Activated CD8-positive, alpha-beta T cell treated with anti-CD3 and anti-CD28 coated beads for 36 hours (primary cell): ENCODE measurements around the gene CENPP. TPM values are rescaled to one million over a fixed set of nuclear protein-coding genes. Genes with fewer than 3 reads are reported as not detected.

Source experiments
- ATAC-seq: fragments of 200-7000 bp; cut with Tn5 transposase; one replicate; pipeline ENCODE4 v1.10.0; 2021; ENCODE audit warnings: mild to moderate bottlenecking, moderate library complexity
- CTCF ChIA-PET: fragments of 350-600 bp; sonication (Branson Sonifier 250); formaldehyde crosslinking; loops from one replicate; lab custom pipeline; 2021; ENCODE audit warnings: antibody characterized with exemption; lab: Charles Lee
- POLR2A ChIA-PET: fragments of 350-600 bp; sonication (Branson Sonifier 250); formaldehyde crosslinking; loops from one replicate; lab custom pipeline; 2021; ENCODE audit warnings: antibody characterized with exemption; lab: Charles Lee
- DNase-seq: peaks from one replicate; pipeline ENCODE4 v3.0.0-alpha.2; 2020
- H3K27ac Mint-ChIP-seq: one replicate; pipeline ENCODE4 v1.8.0; 2021; ENCODE audit warnings: mild to moderate bottlenecking, mixed read lengths
- H3K27me3 Mint-ChIP-seq: one replicate; pipeline ENCODE4 v1.8.0; 2021; ENCODE audit warnings: mixed read lengths
- H3K36me3 Mint-ChIP-seq: one replicate; pipeline ENCODE4 v1.8.0; 2021; ENCODE audit warnings: low read depth, mixed read lengths
- H3K4me1 Mint-ChIP-seq: one replicate; pipeline ENCODE4 v1.8.0; 2021; ENCODE audit warnings: low read depth, mixed read lengths
- H3K4me3 Mint-ChIP-seq: one replicate; pipeline ENCODE4 v1.8.0; 2021; ENCODE audit warnings: mild to moderate bottlenecking, moderate library complexity, mixed read lengths
- H3K9me3 Mint-ChIP-seq: one replicate; pipeline ENCODE4 v1.8.0; 2021; ENCODE audit warnings: mixed read lengths
- intact Hi-C: fragments of 100-400 bp; cut with micrococcal nuclease; formaldehyde crosslinking; loops from one replicate; pipeline ENCODE4 v1.10.0; 2022
- total RNA-seq, 2 experiments: library from RNA; stranded (reverse); gene quantifications; one replicate each; pipeline ENCODE4 v1.2.3, GENCODE V29; 2021
- TF ChIP-seq, protein P1 (sequence below): fragments of 200-600 bp; IDR thresholded peaks from one replicate; pipeline ENCODE4 v1.8.0; 2022; ENCODE audit warnings: antibody characterized with exemption, mild to moderate bottlenecking

Gene CENPP
- total RNA-seq, 2 experiments from 2014 or later: 22.5 to 28.7 TPM

DNA sequence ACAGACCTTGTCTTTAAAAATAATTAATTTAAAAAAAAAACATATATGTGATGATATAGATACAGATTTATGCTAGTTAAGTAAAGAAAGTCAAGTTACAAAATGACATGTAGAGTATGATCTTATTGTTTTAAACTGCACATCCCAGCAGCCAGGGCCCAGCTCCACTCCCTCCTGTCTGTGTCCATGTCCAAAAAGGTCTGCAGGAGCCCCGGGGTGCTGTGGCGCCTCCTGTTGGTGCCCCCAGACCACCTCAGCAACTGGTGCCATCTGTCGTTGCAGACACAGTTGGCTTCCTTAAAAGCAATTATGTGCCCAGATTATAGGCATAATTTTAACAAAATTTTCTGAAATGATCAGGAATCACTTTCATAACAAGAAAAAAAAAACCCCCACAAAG, 310.9 kb downstream of the CENPP start:
- no peak overlapping the region for H3K27ac Mint-ChIP-seq
- no peaks in the 10 kb centered on the region for H3K27me3 Mint-ChIP-seq
- H3K4me3 Mint-ChIP-seq: no peak overlapping the region
- ChIA-PET POLR2A (no interaction called here), CTCF (no interaction called here)
- H3K9me3 Mint-ChIP-seq: no peaks in the 10 kb centered on the region
- intact Hi-C loops: loop anchor here (10.0 kb wide), 1 partner anchor 312 kb away; the partner anchor contains the start of genes CENPP and NOL8
- H3K4me1 Mint-ChIP-seq: peaks cover 10% of the 10 kb centered on the region
- TF ChIP-seq, protein P1, sequence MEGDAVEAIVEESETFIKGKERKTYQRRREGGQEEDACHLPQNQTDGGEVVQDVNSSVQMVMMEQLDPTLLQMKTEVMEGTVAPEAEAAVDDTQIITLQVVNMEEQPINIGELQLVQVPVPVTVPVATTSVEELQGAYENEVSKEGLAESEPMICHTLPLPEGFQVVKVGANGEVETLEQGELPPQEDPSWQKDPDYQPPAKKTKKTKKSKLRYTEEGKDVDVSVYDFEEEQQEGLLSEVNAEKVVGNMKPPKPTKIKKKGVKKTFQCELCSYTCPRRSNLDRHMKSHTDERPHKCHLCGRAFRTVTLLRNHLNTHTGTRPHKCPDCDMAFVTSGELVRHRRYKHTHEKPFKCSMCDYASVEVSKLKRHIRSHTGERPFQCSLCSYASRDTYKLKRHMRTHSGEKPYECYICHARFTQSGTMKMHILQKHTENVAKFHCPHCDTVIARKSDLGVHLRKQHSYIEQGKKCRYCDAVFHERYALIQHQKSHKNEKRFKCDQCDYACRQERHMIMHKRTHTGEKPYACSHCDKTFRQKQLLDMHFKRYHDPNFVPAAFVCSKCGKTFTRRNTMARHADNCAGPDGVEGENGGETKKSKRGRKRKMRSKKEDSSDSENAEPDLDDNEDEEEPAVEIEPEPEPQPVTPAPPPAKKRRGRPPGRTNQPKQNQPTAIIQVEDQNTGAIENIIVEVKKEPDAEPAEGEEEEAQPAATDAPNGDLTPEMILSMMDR: no peak
- ATAC-seq (no peak), DNase-seq (no peak)
- H3K36me3 Mint-ChIP-seq: peaks cover 43% of the 10 kb centered on the region

DNA sequence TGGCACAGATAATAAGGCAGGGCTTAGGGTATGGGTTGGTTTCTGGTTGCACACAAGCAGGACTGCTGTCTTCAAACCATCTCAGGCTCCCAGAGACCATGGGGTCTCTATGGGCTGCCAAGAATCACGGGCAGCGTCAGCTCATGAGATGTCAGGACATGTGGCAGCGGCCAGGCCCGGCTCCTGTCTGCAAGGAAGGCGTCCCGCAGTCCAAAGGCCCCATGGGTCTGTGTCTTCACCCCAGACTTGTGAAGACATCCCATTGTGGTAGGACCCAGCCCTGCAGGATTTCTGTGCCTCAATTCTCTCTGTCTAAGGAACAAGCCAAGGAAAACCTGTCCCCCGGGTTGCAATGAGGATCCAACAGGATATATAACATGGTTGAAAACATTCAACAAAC, 311.6 kb downstream of the CENPP start:
- Mint-ChIP-seq H3K27me3 (no peaks in the 10 kb centered on the region), H3K4me1 (peaks cover 5% of the 10 kb centered on the region), H3K27ac (no peak overlapping the region), H3K4me3 (no peak overlapping the region), H3K36me3 (peaks cover 38% of the 10 kb centered on the region), H3K9me3 (no peaks in the 10 kb centered on the region)
- POLR2A ChIA-PET: no interaction called here
- no peak for DNase-seq
- no peak for ATAC-seq
- CTCF ChIA-PET: no interaction called here
- TF ChIP-seq, protein P1: no peak
- intact Hi-C loops: loop anchor here (10.0 kb wide), 1 partner anchor 313 kb away; the partner anchor contains the start of genes CENPP and NOL8

DNA sequence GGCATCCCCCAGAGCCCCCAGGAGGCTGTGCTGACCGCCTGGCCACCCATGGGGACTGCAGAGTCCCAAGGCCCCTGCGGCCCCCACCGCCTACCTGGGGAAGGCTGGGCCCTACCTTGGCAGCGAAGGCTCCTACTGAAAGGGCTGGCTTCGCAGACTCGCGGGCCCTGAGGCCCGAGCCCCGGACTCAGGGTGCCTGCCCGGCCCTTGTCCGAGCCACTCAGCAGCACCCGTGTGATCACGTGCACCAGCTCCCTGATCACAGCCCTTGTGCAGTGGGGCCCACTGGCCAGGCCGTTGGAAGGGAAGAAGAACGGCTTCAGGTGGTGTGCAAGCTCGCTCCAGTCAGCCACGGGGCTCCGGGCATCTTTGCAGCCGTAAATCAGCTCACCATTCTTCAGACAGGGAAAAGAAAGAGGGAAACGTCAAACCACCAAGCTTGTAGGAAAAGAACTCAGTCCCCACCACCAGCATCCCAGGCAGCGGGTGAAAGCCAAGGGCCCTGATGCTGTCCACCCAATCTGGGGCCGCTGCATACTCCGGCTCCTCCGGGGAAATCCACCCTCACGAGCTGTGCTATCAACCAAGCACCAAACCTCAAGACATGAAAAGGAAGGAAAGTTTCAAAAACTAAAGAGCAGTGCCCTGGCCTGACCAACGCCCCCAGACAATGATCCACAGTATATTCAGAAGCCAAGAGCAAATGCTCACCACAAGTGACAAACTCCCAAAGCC, 312.3 kb downstream of the CENPP start:
- no peak for ATAC-seq
- H3K4me1 Mint-ChIP-seq: peaks cover 2% of the 10 kb centered on the region
- TF ChIP-seq, protein P1: no peak
- no peaks in the 10 kb centered on the region for H3K9me3 Mint-ChIP-seq
- no peak overlapping the region for H3K4me3 Mint-ChIP-seq
- DNase-seq: no peak
- no peak overlapping the region for H3K27ac Mint-ChIP-seq
- CTCF ChIA-PET: no interaction called here
- intact Hi-C loops: loop anchor here (10.0 kb wide), 1 partner anchor 313 kb away; the partner anchor contains the start of genes CENPP and NOL8
- H3K36me3 Mint-ChIP-seq: peaks cover 41% of the 10 kb centered on the region
- no peaks in the 10 kb centered on the region for H3K27me3 Mint-ChIP-seq
- POLR2A ChIA-PET: no interaction called here

DNA sequence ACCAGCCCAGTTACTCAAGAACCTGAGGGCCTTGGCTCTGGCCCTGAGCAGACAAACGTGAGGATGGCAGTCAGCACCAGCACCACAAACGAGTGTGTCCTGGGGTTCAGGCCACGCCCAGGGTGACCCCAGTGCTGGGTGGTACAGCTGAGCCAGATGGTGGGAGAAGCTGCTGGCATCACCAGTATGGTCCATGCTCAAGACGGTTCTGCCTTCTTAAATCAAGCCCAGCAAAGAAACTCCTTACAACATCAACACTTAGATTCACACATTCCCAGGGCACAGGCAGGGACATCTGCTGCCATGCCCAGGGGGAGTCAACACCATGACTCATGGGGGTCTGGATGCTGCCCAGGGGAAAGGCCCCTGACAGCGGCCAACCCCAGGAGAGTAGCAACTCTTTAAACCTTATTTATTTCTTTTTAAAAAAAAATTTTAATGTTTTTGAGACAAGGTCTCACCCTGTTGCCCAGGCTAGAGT, 312.9 kb downstream of the CENPP start:
- TF ChIP-seq, protein P1: no peak
- POLR2A ChIA-PET: no interaction called here
- DNase-seq (no peak), ATAC-seq (no peak)
- CTCF ChIA-PET: no interaction called here
- Mint-ChIP-seq H3K4me3 (no peak overlapping the region), H3K4me1 (peaks cover 2% of the 10 kb centered on the region), H3K27me3 (no peaks in the 10 kb centered on the region), H3K9me3 (no peaks in the 10 kb centered on the region), H3K27ac (no peak overlapping the region), H3K36me3 (peaks cover 45% of the 10 kb centered on the region)
- intact Hi-C loops: loop anchor here (10.0 kb wide), 1 partner anchor 314 kb away; the partner anchor contains the start of genes CENPP and NOL8

DNA sequence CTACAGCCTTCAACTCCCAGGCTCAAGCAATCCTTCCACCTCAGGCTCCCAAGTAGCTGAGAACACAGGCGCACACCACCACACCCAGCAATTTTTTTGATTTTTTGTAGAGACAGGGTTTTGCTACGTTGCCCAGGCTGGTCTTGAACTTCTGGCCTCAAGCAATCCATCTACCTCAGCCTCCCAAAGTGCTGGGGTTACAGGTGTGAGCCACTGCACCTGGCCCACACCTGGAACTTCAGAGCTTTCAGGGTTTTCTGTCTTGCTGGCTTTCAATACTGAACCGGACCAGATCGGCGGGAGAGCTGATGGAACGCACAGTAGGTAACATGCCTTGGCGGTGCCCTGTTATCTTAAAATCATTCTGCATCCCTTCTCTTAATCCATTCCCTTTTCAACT, 313.4 kb downstream of the CENPP start:
- intact Hi-C loops: loop anchor here (10.0 kb wide), 1 partner anchor 314 kb away; the partner anchor contains the start of genes CENPP and NOL8
- peaks cover 2% of the 10 kb centered on the region for H3K4me1 Mint-ChIP-seq
- DNase-seq (no peak), ATAC-seq (no peak)
- ChIA-PET CTCF (interaction anchor here (1.2 kb wide), 1 partner anchor 499 kb away, joined by 4 read pairs; no protein-coding TSS in a partner anchor), POLR2A (no interaction called here)
- TF ChIP-seq, protein P1: no peak
- no peak overlapping the region for H3K4me3 Mint-ChIP-seq
- H3K27ac Mint-ChIP-seq: no peak overlapping the region
- H3K9me3 Mint-ChIP-seq: no peaks in the 10 kb centered on the region
- peaks cover 49% of the 10 kb centered on the region for H3K36me3 Mint-ChIP-seq
- H3K27me3 Mint-ChIP-seq: no peaks in the 10 kb centered on the region
